Right lobe of liver (tissue), 4 donors: ENCODE data around the gene SPNS2.

Experiments used
- POLR2A ChIP-seq: fragments of 450-650 bp; IDR thresholded peaks from one replicate; pipeline ENCODE4 v1.6.1; 2017; ENCODE audit warnings: antibody characterized with exemption, mild to moderate bottlenecking
- TF ChIP-seq, protein P1 (sequence below), 4 donors: fragments of 200-600 bp in 3 of 4; fragments of 450-650 bp in 1 of 4; IDR thresholded peaks; one replicate each; pipeline versions ENCODE4 v1.5.1 to v1.8.0; 2016 to 2022; ENCODE audit warnings: antibody characterized with exemption in 4 of 4, mild to moderate bottlenecking in 2 of 4
- donor health status: DM: no; HTN: no; CAD: no.
- donor health status: DM: no; HTN: no; CAD: no.
- donor health status: DM: no; HTN: yes; CAD: no.

GRCh38 chr17:4465786-4466185 lies 32.9 kb upstream of the SPNS2 start:
- TF ChIP-seq, protein P1, sequence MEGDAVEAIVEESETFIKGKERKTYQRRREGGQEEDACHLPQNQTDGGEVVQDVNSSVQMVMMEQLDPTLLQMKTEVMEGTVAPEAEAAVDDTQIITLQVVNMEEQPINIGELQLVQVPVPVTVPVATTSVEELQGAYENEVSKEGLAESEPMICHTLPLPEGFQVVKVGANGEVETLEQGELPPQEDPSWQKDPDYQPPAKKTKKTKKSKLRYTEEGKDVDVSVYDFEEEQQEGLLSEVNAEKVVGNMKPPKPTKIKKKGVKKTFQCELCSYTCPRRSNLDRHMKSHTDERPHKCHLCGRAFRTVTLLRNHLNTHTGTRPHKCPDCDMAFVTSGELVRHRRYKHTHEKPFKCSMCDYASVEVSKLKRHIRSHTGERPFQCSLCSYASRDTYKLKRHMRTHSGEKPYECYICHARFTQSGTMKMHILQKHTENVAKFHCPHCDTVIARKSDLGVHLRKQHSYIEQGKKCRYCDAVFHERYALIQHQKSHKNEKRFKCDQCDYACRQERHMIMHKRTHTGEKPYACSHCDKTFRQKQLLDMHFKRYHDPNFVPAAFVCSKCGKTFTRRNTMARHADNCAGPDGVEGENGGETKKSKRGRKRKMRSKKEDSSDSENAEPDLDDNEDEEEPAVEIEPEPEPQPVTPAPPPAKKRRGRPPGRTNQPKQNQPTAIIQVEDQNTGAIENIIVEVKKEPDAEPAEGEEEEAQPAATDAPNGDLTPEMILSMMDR (IDR thresholded peaks at IDR 0.05), result no peak
- TF ChIP-seq POLR2A, result no peak
